ENCODE data around the gene RSPRY1.

- TF ChIP-seq RAD21 (IDR thresholded peaks at IDR 0.05; ENCODE audit: low read depth) (no peak), FOXM1 (IDR thresholded peaks at IDR 0.05; ENCODE audit: borderline replicate concordance, low read depth) (no peak), EP300 (IDR thresholded peaks at IDR 0.05; ENCODE audit: borderline replicate concordance) (no peak), TCF12 (IDR thresholded peaks at IDR 0.05; ENCODE audit: low read depth) (no peak), ZBTB7A (IDR thresholded peaks at IDR 0.05; ENCODE audit: low read depth) (no peak)
- TF ChIP-seq, protein P1, sequence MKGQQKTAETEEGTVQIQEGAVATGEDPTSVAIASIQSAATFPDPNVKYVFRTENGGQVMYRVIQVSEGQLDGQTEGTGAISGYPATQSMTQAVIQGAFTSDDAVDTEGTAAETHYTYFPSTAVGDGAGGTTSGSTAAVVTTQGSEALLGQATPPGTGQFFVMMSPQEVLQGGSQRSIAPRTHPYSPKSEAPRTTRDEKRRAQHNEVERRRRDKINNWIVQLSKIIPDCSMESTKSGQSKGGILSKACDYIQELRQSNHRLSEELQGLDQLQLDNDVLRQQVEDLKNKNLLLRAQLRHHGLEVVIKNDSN (IDR thresholded peaks at IDR 0.05): no peak
- TF ChIP-seq, protein P2, sequence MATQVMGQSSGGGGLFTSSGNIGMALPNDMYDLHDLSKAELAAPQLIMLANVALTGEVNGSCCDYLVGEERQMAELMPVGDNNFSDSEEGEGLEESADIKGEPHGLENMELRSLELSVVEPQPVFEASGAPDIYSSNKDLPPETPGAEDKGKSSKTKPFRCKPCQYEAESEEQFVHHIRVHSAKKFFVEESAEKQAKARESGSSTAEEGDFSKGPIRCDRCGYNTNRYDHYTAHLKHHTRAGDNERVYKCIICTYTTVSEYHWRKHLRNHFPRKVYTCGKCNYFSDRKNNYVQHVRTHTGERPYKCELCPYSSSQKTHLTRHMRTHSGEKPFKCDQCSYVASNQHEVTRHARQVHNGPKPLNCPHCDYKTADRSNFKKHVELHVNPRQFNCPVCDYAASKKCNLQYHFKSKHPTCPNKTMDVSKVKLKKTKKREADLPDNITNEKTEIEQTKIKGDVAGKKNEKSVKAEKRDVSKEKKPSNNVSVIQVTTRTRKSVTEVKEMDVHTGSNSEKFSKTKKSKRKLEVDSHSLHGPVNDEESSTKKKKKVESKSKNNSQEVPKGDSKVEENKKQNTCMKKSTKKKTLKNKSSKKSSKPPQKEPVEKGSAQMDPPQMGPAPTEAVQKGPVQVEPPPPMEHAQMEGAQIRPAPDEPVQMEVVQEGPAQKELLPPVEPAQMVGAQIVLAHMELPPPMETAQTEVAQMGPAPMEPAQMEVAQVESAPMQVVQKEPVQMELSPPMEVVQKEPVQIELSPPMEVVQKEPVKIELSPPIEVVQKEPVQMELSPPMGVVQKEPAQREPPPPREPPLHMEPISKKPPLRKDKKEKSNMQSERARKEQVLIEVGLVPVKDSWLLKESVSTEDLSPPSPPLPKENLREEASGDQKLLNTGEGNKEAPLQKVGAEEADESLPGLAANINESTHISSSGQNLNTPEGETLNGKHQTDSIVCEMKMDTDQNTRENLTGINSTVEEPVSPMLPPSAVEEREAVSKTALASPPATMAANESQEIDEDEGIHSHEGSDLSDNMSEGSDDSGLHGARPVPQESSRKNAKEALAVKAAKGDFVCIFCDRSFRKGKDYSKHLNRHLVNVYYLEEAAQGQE (IDR thresholded peaks at IDR 0.05; ENCODE audit: low read depth): no peak
- TF ChIP-seq, protein P3, sequence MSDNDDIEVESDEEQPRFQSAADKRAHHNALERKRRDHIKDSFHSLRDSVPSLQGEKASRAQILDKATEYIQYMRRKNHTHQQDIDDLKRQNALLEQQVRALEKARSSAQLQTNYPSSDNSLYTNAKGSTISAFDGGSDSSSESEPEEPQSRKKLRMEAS (IDR thresholded peaks at IDR 0.05): no peak
Observed at GRCh38 chr16:57273826-57274225, 87.7 kb downstream of the RSPRY1 start.
